Activated CD8-positive, alpha-beta memory T cell treated with anti-CD3 and anti-CD28 coated beads, Interleukin-2, amount 50 U/mL, for 1 hour (primary cell): ENCODE data around the gene TMC3.
"Not testable (repeated sequence)": the region's sequence is repeated elsewhere in the genome, so short reads cannot be mapped to it uniquely, and the experiment has no call there.

Experiments
- DNase-seq: peaks from one replicate; pipeline ENCODE4 v3.0.0-alpha.2; 2020; ENCODE audit errors: extremely low read depth

TMC3 gene

DNA sequence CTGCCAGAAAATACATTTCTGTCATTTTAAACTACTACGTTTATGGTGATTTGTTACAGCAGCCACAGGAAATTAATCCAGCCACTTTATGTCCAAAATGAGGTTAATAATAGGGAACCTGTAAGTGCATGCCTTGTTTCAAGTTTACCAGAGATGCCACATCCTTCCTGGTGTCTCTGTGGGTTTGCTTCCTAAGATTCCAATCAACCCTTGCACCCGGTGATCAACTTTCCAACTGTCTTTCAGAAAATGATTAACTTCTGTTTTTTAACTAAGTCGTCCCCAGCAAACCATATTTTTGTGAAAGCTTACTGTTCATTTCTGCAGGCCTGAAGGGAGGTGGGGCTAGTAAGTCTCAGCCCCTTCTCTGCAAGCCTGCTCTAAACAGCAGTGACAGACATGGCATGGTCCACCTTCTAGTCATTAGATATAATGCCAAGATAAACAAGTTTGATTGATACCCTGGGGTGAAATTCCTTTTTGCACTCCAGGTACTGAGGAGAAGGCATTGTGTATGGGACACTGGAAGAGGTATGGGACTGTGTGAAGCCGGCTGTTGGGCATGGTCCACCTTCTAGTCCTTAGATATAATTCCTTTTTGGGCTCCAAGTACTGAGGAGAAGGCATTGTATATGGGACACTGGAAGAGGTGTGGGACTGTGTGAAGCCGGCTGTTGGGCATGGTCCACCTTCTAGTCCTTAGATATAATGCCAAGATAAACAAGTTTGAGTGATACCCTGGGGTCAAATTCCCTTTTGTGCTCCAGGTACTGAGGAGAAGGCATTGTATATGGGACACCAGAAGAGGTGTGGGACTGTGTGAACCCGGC, 11.1 kb upstream of the TMC3 start:
- DNase-seq: no peak

DNA sequence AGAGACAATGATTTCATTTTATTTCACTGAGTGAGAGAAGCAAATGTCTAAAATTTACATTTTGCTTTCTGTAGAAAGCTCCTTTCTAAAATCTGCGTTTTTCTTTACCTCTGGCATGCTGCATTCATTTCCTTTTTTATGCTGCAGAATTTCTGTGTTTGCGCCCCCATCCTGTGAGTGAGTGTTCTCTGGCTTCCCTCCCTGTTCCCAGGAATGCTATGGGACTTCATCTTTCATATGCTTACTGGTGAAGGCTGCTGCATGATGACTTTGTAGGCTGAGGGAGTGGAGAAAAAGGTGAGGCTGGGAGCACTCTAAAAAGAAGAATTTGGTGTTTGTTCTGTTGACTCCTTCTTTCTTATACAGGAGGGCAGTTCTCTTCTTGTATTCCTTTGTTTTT, 7.7 kb upstream of the TMC3 start:
- DNase-seq: no peak

DNA sequence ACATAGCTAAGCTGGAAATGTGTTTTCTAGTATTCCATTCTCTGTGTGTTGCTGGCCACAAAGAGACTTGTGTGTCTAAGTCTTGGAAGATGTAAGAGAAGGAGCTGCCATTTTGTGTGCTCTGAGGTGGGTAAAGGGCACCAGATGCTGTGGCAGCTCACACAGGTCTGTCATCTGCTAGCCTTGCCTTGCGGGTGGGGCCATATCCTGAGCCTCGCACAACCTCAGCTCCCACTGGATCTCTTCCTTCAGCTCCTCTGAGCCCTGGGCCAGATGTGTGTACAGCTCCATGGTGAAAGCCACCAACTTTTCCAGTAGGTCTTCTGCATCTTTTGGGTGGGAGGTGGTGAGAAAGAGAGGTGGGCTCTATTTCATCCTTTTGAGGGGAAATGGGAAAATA, 6.7 kb upstream of the TMC3 start:
- no peak for DNase-seq

GRCh38 chr15:81380203-81380602, 6.2 kb upstream of the TMC3 start:
- no peak for DNase-seq

DNA sequence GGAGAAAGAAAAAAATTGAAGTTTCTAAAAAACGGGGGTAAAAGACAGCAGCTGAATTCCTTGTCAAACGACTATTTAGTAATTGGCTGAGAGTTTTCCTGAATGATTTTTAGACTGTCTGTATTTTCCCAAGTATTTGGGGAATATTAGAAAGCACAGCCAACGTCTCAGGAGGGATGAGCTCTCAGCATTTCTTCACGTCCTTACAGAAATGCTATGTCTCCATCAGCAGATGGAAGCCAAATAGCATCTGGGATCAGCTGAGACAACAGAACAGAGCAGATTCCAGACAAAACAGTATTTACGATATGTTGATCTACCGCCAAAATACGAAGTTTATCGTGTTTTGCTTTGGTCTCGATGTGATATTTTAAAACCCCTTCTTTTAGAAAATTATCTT, 5.3 kb upstream of the TMC3 start:
- no peak for DNase-seq

- no peak for DNase-seq
These were observed 4.4 kb upstream of the TMC3 start for GRCh38 chr15:81378443-81378842.

- DNase-seq: no peak
These were observed 3.9 kb upstream of the TMC3 start for GRCh38 chr15:81377871-81378270.

DNA sequence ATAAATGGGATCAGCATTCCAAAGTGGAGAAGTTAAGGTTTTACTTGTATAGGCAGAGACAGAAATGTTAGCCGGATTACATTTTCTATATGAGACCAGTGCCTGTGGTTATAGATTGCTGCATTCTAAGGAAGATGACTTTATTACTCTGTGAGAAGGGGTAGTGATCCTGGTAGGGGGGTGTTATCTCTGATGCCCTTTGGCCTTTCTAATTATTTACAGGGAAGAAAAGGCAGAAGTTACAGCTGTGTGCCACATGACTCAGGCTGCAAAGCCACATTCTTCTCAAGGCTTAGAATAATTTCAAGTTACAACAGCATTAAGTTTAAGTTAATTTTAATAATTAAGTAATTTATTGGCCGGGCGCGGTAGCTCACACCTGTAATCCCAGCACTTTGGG, 2.2 kb upstream of the TMC3 start:
- no peak for DNase-seq

DNA sequence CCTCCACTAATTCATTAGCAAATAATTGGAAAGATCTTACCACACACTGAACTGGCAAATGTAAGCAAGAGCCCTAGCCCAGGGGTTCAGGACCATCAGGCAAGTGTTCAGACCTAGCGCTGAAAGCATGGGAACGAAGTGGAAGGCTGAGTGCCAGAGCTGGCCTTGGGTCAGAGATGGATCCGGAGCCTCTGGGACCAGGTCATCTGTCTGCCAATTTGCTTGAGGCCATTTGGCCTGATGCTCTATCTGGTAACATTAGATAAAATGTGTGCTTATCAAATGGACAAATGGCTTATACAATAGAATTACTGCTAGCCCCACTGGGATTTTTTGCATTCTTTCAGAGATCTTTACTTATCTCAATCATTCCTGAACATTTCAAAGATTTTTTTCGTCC, 1.4 kb upstream of the TMC3 start:
- DNase-seq: no peak

GRCh38 chr15:81373176-81373575, 837 bp downstream of the TMC3 start:
- no peak for DNase-seq

DNA sequence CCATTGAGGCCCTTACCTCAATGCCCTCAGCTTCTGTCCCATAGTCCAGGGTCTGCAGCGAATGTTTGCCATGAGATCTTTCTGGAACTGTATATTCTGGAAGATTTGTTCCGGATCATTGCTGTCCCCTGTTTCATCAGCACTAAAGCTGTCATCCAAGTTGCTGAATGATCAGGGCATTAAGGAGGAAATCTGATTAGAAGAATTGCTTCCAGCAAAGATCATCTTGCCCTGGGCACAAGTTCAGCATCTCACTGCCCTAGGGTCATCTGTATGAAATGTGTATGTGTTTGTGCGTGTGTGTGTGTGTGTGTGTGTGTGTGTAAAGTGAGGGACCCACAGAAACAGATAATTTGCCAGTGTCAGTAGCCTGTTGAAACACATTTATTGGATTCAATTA, 1.4 kb downstream of the TMC3 start:
- no peak for DNase-seq

- DNase-seq: no peak
These were observed 10.1 kb downstream of the TMC3 start for GRCh38 chr15:81363718-81364500.

GRCh38 chr15:81363276-81363675, 10.7 kb downstream of the TMC3 start:
- DNase-seq: no peak

DNA sequence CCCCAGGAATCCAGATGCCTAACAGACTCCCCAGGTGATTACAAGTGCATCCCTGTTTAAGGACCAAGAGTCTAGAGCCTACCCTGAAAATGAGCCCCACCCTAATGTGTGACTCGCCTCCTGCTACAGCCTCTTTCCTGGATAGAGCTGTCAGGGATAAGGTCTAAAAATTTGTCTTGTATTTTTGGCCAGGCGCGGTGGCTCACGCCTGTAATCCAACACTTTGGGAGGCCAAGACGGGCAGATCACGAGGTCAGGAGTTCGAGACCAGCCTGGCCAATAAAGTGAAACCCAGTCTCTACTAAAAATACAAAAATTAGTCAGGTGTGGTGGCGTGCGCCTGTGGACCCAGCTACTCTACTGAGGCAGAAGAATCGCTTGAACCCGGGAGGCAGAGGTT, 11.2 kb downstream of the TMC3 start:
- no peak for DNase-seq

GRCh38 chr15:81361891-81362290, 12.1 kb downstream of the TMC3 start:
- no peak for DNase-seq

GRCh38 chr15:81360491-81360890, 13.5 kb downstream of the TMC3 start:
- DNase-seq: no peak

GRCh38 chr15:81358248-81358647, 15.8 kb downstream of the TMC3 start:
- DNase-seq: no peak

- no peak for DNase-seq
These were observed 16.8 kb downstream of the TMC3 start for GRCh38 chr15:81357180-81357686.

DNA sequence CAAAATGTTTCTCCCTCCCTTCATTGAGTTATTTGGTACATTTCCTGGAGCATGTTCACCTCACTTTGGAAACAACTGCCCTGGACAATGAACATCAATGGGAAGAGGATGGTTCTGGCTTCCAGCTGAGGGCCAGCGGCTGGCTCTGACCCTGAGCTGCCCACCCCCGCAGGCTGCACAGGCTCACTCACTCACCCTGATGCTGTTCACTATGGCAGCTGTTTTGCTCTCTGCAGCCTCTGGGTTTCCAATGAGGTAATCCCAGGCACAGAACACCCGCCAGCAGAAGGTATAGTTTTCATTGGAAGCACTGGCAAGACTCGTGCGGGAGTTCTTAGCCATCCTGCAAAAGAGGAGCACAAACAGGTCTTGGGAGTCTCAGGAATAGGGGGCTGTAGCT, 17.8 kb downstream of the TMC3 start:
- DNase-seq: no peak

DNA sequence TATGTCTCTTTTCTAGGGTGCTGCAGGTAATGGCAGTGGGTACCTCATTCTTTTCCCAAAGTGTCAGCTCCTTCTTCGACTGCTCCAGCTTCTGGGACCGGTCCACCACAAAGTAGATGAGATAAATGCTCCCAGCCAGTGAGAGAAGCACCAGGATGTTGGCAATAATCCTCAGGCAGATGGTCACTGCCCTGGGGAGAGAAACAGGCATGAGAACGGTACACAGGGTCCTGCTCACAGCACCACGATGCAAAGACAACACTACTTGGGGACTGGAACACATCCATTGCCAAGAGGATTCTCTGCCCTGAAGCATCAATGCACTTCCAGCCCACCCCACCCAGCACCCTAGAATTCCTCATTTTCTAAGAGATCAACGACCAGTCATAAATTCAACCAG, 22.4 kb downstream of the TMC3 start:
- no peak for DNase-seq

DNA sequence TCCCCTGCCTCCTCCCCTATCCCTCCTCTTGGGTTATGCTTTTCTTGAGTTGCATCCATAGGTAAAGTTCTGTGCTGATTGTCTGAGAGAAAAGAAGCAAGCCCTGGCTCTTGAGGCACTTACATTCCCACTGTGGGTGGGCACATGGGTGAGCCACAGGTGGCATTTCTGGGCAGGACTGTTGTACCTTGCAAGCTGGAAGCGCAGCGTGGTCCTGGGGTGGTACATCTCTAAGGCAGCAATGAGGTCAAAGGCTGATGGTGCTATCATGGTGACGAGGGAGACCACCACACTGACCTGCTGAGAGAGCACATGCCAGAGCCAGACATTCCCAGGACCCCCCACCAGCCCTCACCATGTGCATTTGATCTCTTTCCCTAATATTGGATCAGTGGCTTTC, 24.7 kb downstream of the TMC3 start:
- DNase-seq: no peak

DNA sequence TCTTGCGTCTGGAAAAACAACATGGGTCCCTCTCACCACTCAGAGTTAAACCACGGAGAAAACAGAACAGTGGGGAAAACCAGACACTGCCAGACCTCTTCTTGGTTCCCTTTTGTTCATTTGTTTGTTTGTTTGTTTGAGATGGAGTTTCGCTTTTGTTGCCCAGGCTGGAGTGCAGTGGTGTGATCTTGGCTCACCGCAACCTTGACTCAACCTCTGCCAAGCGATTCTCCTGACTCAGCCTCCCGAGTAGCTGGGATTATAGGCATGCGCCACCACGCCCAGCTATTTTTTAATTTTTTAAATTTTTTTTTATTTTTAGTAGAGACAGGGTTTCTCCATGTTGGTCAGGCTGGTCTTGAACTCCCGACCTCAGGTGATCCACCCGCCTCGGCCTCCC, 25.3 kb downstream of the TMC3 start:
- not testable (repeated sequence) for DNase-seq

- no peak for DNase-seq
These were observed 26.1 kb downstream of the TMC3 start for GRCh38 chr15:81347910-81348309.
